H9 (cell line): Measurements from ENCODE around the gene CCDC85B. TPM values are rescaled to one million over a fixed set of nuclear protein-coding genes. Genes with fewer than 3 reads are reported as not detected.

ENCODE experiments used
- DNase-seq: peaks from one replicate; pipeline ENCODE4 v3.0.0-alpha.2; 2017
- H2AFZ ChIP-seq: one replicate; pipeline ENCODE4 v1.6.1; 2013; ENCODE audit warnings: mild to moderate bottlenecking, low read length, control low read depth, moderate library complexity
- H2AK5ac ChIP-seq: 2 replicates; pipeline ENCODE4 v1.6.1; 2013; ENCODE audit warnings: low read length, control low read depth, mixed read lengths; ENCODE audit not compliant: insufficient read length
- H2BK120ac ChIP-seq: one replicate; pipeline ENCODE4 v1.6.1; 2013; ENCODE audit warnings: low read depth, mild to moderate bottlenecking, low read length, control low read depth, inconsistent platforms; ENCODE audit not compliant: poor library complexity, severe bottlenecking
- H2BK12ac ChIP-seq: 2 replicates; pipeline ENCODE4 v1.6.1; 2013; ENCODE audit warnings: low read length, control low read depth, mixed read lengths, low read depth; ENCODE audit not compliant: insufficient read length
- H2BK15ac ChIP-seq: 2 replicates; pipeline ENCODE4 v1.6.1; 2013; ENCODE audit warnings: low read depth, low read length, control low read depth
- H2BK20ac ChIP-seq: one replicate; pipeline ENCODE4 v1.6.1; 2013; ENCODE audit warnings: low read depth, mild to moderate bottlenecking, low read length, control low read depth, inconsistent platforms; ENCODE audit not compliant: poor library complexity, severe bottlenecking
- H2BK5ac ChIP-seq: 2 replicates; pipeline ENCODE4 v1.6.1; 2013; ENCODE audit warnings: low read length, control low read depth, mixed read lengths; ENCODE audit not compliant: insufficient read length
- H3K14ac ChIP-seq: 2 replicates; pipeline ENCODE4 v1.6.1; 2013; ENCODE audit warnings: low read length, control low read depth; ENCODE audit not compliant: insufficient read depth
- H3K18ac ChIP-seq: 2 replicates; pipeline ENCODE4 v1.6.1; 2013; ENCODE audit warnings: low read depth, mild to moderate bottlenecking, mixed read lengths, low read length, control low read depth; ENCODE audit not compliant: insufficient read length
- H3K23ac ChIP-seq: 2 replicates; pipeline ENCODE4 v1.6.1; 2013; ENCODE audit warnings: low read length, control low read depth, mixed read lengths, low read depth; ENCODE audit not compliant: insufficient read length
- H3K23me2 ChIP-seq: 2 replicates; pipeline ENCODE4 v1.6.1; 2013; ENCODE audit warnings: low read depth, mild to moderate bottlenecking, mixed read lengths, low read length, control low read depth; ENCODE audit not compliant: insufficient read length, poor library complexity, severe bottlenecking
- H3K27ac ChIP-seq: 2 replicates; pipeline ENCODE4 v1.5.1; 2013; ENCODE audit warnings: low read length, control low read depth, mixed read lengths, low read depth; ENCODE audit not compliant: insufficient read length
- H3K27me3 ChIP-seq: 2 replicates; pipeline ENCODE4 v1.6.1; 2013; ENCODE audit warnings: low read length, control low read depth, inconsistent platforms; ENCODE audit not compliant: insufficient read depth
- H3K4ac ChIP-seq: 2 replicates; pipeline ENCODE4 v1.6.1; 2013; ENCODE audit warnings: low read depth, mild to moderate bottlenecking, control low read depth, inconsistent platforms, low read length, moderate library complexity
- H3K4me1 ChIP-seq: 2 replicates; pipeline ENCODE4 v1.6.1; 2013; ENCODE audit warnings: low read length, control low read depth, inconsistent platforms; ENCODE audit not compliant: insufficient read depth
- H3K4me2 ChIP-seq: 2 replicates; pipeline ENCODE4 v1.6.1; 2013; ENCODE audit warnings: low read length, control low read depth, mixed read lengths; ENCODE audit not compliant: insufficient read length, insufficient read depth
- H3K56ac ChIP-seq: 2 replicates; pipeline ENCODE4 v1.6.1; 2013; ENCODE audit warnings: low read depth, mild to moderate bottlenecking, mixed read lengths, low read length, control low read depth; ENCODE audit not compliant: insufficient read length
- H3K79me1 ChIP-seq: 2 replicates; pipeline ENCODE4 v1.6.1; 2013; ENCODE audit warnings: low read depth, mild to moderate bottlenecking, moderate library complexity, low read length, control low read depth, inconsistent platforms; ENCODE audit not compliant: insufficient read depth, poor library complexity, severe bottlenecking
- H3K79me2 ChIP-seq: 2 replicates; pipeline ENCODE4 v1.6.1; 2013; ENCODE audit warnings: low read length, control low read depth, inconsistent platforms; ENCODE audit not compliant: insufficient read depth
- H3K9ac ChIP-seq: 2 replicates; pipeline ENCODE4 v1.6.1; 2013; ENCODE audit warnings: low read length, control low read depth, mixed read lengths; ENCODE audit not compliant: insufficient read length; ENCODE audit errors: extremely low read depth
- H3K9me3 ChIP-seq: one replicate; pipeline ENCODE4 v1.6.1; 2013; ENCODE audit warnings: low read depth, low read length, inconsistent platforms; ENCODE audit not compliant: control insufficient read depth
- H3T11ph ChIP-seq: one replicate; pipeline ENCODE4 v1.6.1; 2013; ENCODE audit warnings: mild to moderate bottlenecking, low read length, control low read depth, inconsistent platforms
- H4K20me1 ChIP-seq: one replicate; pipeline ENCODE4 v1.6.1; 2013; ENCODE audit not compliant: control insufficient read depth, insufficient read length, insufficient read depth
- H4K5ac ChIP-seq: 2 replicates; pipeline ENCODE4 v1.6.1; 2013; ENCODE audit warnings: low read depth, mild to moderate bottlenecking, mixed read lengths, low read length, control low read depth; ENCODE audit not compliant: insufficient read length
- H4K8ac ChIP-seq: replicated peaks from 2 replicates; pipeline ENCODE4 v1.6.1; 2013; ENCODE audit warnings: low read length, control low read depth, mixed read lengths, low read depth; ENCODE audit not compliant: insufficient read length
- H4K91ac ChIP-seq: 2 replicates; pipeline ENCODE4 v1.6.1; 2013; ENCODE audit warnings: low read depth, mild to moderate bottlenecking, moderate library complexity, mixed read lengths, low read length, control low read depth; ENCODE audit not compliant: insufficient read length
- H3K27ac Mint-ChIP-seq, 3 experiments: 2 replicates in 2 of 3; 3 replicates in 1 of 3; pipeline ENCODE4 v1.8.0; 2020 to 2021; ENCODE audit warnings: mixed read lengths in 3 of 3, mild to moderate bottlenecking in 1 of 3, moderate library complexity in 1 of 3
- H3K27me3 Mint-ChIP-seq: 2 replicates; pipeline ENCODE4 v1.8.0; 2021; ENCODE audit warnings: low read depth, mild to moderate bottlenecking, moderate library complexity, mixed read lengths
- H3K36me3 Mint-ChIP-seq, 3 experiments: 2 replicates in 2 of 3; 3 replicates in 1 of 3; pipeline ENCODE4 v1.8.0; 2020 to 2021; ENCODE audit warnings: low read depth in 3 of 3, mixed read lengths in 3 of 3; ENCODE audit not compliant: insufficient read depth in 1 of 3
- H3K4me1 Mint-ChIP-seq, 2 experiments: 2 replicates each; pipeline ENCODE4 v1.8.0; 2020; ENCODE audit warnings: mixed read lengths in 2 of 2
- H3K4me3 Mint-ChIP-seq, 2 experiments: 2 replicates in 1 of 2; 3 replicates in 1 of 2; pipeline ENCODE4 v1.8.0; 2020 to 2021; ENCODE audit warnings: mild to moderate bottlenecking in 2 of 2, mixed read lengths in 2 of 2, moderate library complexity in 1 of 2
- H3K9me3 Mint-ChIP-seq, 2 experiments: 2 replicates in 1 of 2; 3 replicates in 1 of 2; pipeline ENCODE4 v1.8.0; 2020; ENCODE audit warnings: mild to moderate bottlenecking in 2 of 2, mixed read lengths in 2 of 2, moderate library complexity in 1 of 2
- CTCF ChIP-seq: fragments of 200-600 bp; sonication (generic); conservative IDR thresholded peaks from 3 replicates; pipeline ENCODE4 v1.8.0; 2021; ENCODE audit warnings: antibody characterized with exemption, mild to moderate bottlenecking
- WGBS: extraction: QIAGEN DNeasy Blood & Tissue Kit; methylation state at CpG from one replicate; pipeline ENCODE4 v1.1.7; 2013; ENCODE audit warnings: missing lambda C conversion rate, low lambda C conversion rate, mixed read lengths; ENCODE audit not compliant: insufficient read length; ENCODE audit errors: extremely low coverage; 5-methylcytosine and 5-hydroxymethylcytosine counted together
- total RNA-seq: library from RNA; stranded (reverse); gene quantifications from 2 replicates; pipeline ENCODE4 v1.2.1, GENCODE V29; 2021

CCDC85B gene
- total RNA-seq, 1 experiment from 2014 or later, result 23.3 TPM

- no peak overlapping the region for H3K18ac ChIP-seq
- peaks cover 6% of the 10 kb centered on the region; the same call in 1 of the 2 replicates for H3K27me3 ChIP-seq
- H3K9me3 Mint-ChIP-seq, result peaks cover 2 to 4% of the 10 kb centered on the region in 2 experiments; a peak in 2 of 5 replicates
- H3K4ac ChIP-seq, result no peak overlapping the region
- no peak overlapping the region for H2BK5ac ChIP-seq
- no peak overlapping the region for H3K56ac ChIP-seq
- TF ChIP-seq CTCF, result no peak
- H3K4me3 Mint-ChIP-seq, result peak overlapping the region in 1 of 2 experiments; percentile 56; a peak in 2 of 5 replicates
- no peaks in the 10 kb centered on the region for H3K9me3 ChIP-seq
- H2BK120ac ChIP-seq, result no peak overlapping the region
- no peak overlapping the region for H3K27ac ChIP-seq
- H2BK20ac ChIP-seq, result no peak overlapping the region
- H3K23ac ChIP-seq, result no peak overlapping the region
- no peaks in the 10 kb centered on the region for H3K79me2 ChIP-seq
- no CpG with 5 or more reads among the region's 7 CpGs for WGBS
- no peak overlapping the region for H2AK5ac ChIP-seq
- no peak overlapping the region for H3T11ph ChIP-seq
- H4K5ac ChIP-seq, result no peak overlapping the region
- no peak for DNase-seq
- H4K20me1 ChIP-seq, result no peaks in the 10 kb centered on the region
- no peak overlapping the region for H3K9ac ChIP-seq
- H3K27ac Mint-ChIP-seq, result 0 out of 7 replicates have a peak overlapping the region, but pooled peaks of 1 of the 3 experiments have one; percentile 28
- H3K4me2 ChIP-seq, result no peak overlapping the region
- H3K79me1 ChIP-seq, result no peaks in the 10 kb centered on the region
- H3K27me3 Mint-ChIP-seq, result peaks cover 16% of the 10 kb centered on the region
- H3K36me3 Mint-ChIP-seq, result peaks cover 35 to 58% (median 55%) of the 10 kb centered on the region in 3 experiments
- no peak overlapping the region for H3K14ac ChIP-seq
- peaks cover 23 to 37% of the 10 kb centered on the region in 2 experiments for H3K4me1 Mint-ChIP-seq
- H3K4me1 ChIP-seq, result peaks cover 9% of the 10 kb centered on the region; the same call in 1 of the 2 replicates
- no peak overlapping the region for H2BK12ac ChIP-seq
- peaks cover 11% of the 10 kb centered on the region for H3K23me2 ChIP-seq
- no peak overlapping the region for H4K91ac ChIP-seq
- H2AFZ ChIP-seq, result no peak overlapping the region
- H2BK15ac ChIP-seq, result no peak overlapping the region
- no peak overlapping the region for H4K8ac ChIP-seq
Measured at GRCh38 chr11:65885231-65885630, 5.2 kb upstream of the CCDC85B start.
